HFFc6 (cell line): ENCODE data around the gene GRIA4. TPM values are rescaled to one million over a fixed set of nuclear protein-coding genes. Genes with fewer than 3 reads are reported as not detected.

Source experiments
- DNase-seq: peaks from one replicate; pipeline ENCODE4 v3.0.0-alpha.2; 2018
- H3K27ac Mint-ChIP-seq: 2 replicates; pipeline ENCODE4 v1.8.0; 2020; ENCODE audit warnings: mild to moderate bottlenecking, mixed read lengths
- H3K27me3 Mint-ChIP-seq: 2 replicates; pipeline ENCODE4 v1.8.0; 2021; ENCODE audit warnings: mild to moderate bottlenecking, moderate library complexity, mixed read lengths; ENCODE audit not compliant: insufficient read depth
- H3K36me3 Mint-ChIP-seq: 2 replicates; pipeline ENCODE4 v1.8.0; 2021; ENCODE audit warnings: low read depth, mixed read lengths
- H3K4me1 Mint-ChIP-seq: 2 replicates; pipeline ENCODE4 v1.8.0; 2020; ENCODE audit warnings: low read depth, mixed read lengths
- H3K4me3 Mint-ChIP-seq: 2 replicates; pipeline ENCODE4 v1.8.0; 2020; ENCODE audit warnings: mild to moderate bottlenecking, moderate library complexity, mixed read lengths
- H3K9me3 Mint-ChIP-seq: 2 replicates; pipeline ENCODE4 v1.8.0; 2020; ENCODE audit warnings: mild to moderate bottlenecking, mixed read lengths
- CTCF ChIP-seq: fragments of 200-600 bp; sonication (generic); IDR thresholded peaks from 2 replicates; pipeline ENCODE4 v1.5.0; 2021; ENCODE audit warnings: antibody characterized with exemption, mild to moderate bottlenecking
- total RNA-seq, 6 experiments: library from RNA; stranded (reverse); fragmentation: NEBNext Ultra II Directional; extraction: Animal tissue kit (Norgen Biotek cat#: 25700); gene quantifications; 2 replicates in 1 of 6; 3 replicates in 5 of 6; pipeline ENCODE4 v1.2.3, GENCODE V29; 2021

The GRIA4 gene
- total RNA-seq, 6 experiments from 2014 or later, result not detected

GRCh38 chr11:105734426-105734825 lies 124.6 kb downstream of the GRIA4 start:
- H3K36me3 Mint-ChIP-seq, result no peaks in the 10 kb centered on the region
- H3K27me3 Mint-ChIP-seq, result peaks cover 3% of the 10 kb centered on the region; the same call in 1 of the 2 replicates
- no peak for DNase-seq
- no peaks in the 10 kb centered on the region for H3K4me1 Mint-ChIP-seq
- TF ChIP-seq CTCF, result no peak
- H3K4me3 Mint-ChIP-seq, result no peak overlapping the region
- no peak overlapping the region for H3K27ac Mint-ChIP-seq
- peaks cover 24% of the 10 kb centered on the region for H3K9me3 Mint-ChIP-seq

- no peak for TF ChIP-seq CTCF
- Mint-ChIP-seq H3K9me3 (peaks cover 13% of the 10 kb centered on the region), H3K36me3 (no peaks in the 10 kb centered on the region), H3K4me3 (no peak overlapping the region), H3K4me1 (no peaks in the 10 kb centered on the region), H3K27me3 (no peaks in the 10 kb centered on the region), H3K27ac (no peak overlapping the region)
- DNase-seq, result no peak
Measured at GRCh38 chr11:105738251-105738650, 128.4 kb downstream of the GRIA4 start.

GRCh38 chr11:105738986-105739795 lies 129.3 kb downstream of the GRIA4 start:
- Mint-ChIP-seq H3K9me3 (peaks cover 17% of the 10 kb centered on the region), H3K27me3 (no peaks in the 10 kb centered on the region), H3K4me1 (no peaks in the 10 kb centered on the region), H3K4me3 (no peak overlapping the region), H3K36me3 (no peaks in the 10 kb centered on the region), H3K27ac (no peak overlapping the region)
- no peak for DNase-seq
- TF ChIP-seq CTCF, result no peak

GRCh38 chr11:105740164-105740903 lies 130.5 kb downstream of the GRIA4 start:
- Mint-ChIP-seq H3K27ac (no peak overlapping the region), H3K9me3 (peaks cover 20% of the 10 kb centered on the region), H3K36me3 (no peaks in the 10 kb centered on the region), H3K27me3 (no peaks in the 10 kb centered on the region), H3K4me3 (no peak overlapping the region), H3K4me1 (no peaks in the 10 kb centered on the region)
- TF ChIP-seq CTCF, result no peak
- DNase-seq, result no peak

- no peaks in the 10 kb centered on the region for H3K36me3 Mint-ChIP-seq
- H3K27me3 Mint-ChIP-seq, result no peaks in the 10 kb centered on the region
- DNase-seq, result no peak
- no peak overlapping the region for H3K27ac Mint-ChIP-seq
- no peak for TF ChIP-seq CTCF
- no peak overlapping the region for H3K4me3 Mint-ChIP-seq
- no peaks in the 10 kb centered on the region for H3K4me1 Mint-ChIP-seq
- H3K9me3 Mint-ChIP-seq, result peaks cover 22% of the 10 kb centered on the region
Measured at GRCh38 chr11:105741488-105742020, 131.7 kb downstream of the GRIA4 start.
